Loucy (cell line): ENCODE measurements around the gene ZFPM1.

Experiments used
- H2AFZ ChIP-seq: fragments of 200-600 bp; sonication (generic); 2 replicates; pipeline ENCODE4 v1.6.0; 2016; ENCODE audit warnings: antibody characterized with exemption, mild to moderate bottlenecking, low read length, moderate library complexity
- H3F3A ChIP-seq: fragments of 200-600 bp; 2 replicates; pipeline ENCODE4 v1.6.0; 2016; ENCODE audit warnings: antibody characterized with exemption, low read depth, mild to moderate bottlenecking
- H3K27me3 ChIP-seq: fragments of 200-600 bp; sonication (generic); 2 replicates; pipeline ENCODE4 v1.6.1; 2014; ENCODE audit warnings: low read length, mild to moderate bottlenecking; ENCODE audit not compliant: insufficient read depth, poor library complexity, severe bottlenecking
- H3K36me3 ChIP-seq: fragments of 200-600 bp; sonication (generic); 2 replicates; pipeline ENCODE4 v1.6.1; 2016; ENCODE audit warnings: low read length; ENCODE audit not compliant: insufficient read depth
- H3K4me1 ChIP-seq: fragments of 200-600 bp; sonication (generic); 2 replicates; pipeline ENCODE4 v1.5.1; 2014; ENCODE audit warnings: low read length, mild to moderate bottlenecking; ENCODE audit not compliant: insufficient read depth, poor library complexity, severe bottlenecking
- H3K4me2 ChIP-seq: fragments of 200-600 bp; sonication (generic); 2 replicates; pipeline ENCODE4 v1.6.0; 2014; ENCODE audit warnings: antibody characterized with exemption, low read length, low read depth, mild to moderate bottlenecking; ENCODE audit not compliant: poor library complexity, severe bottlenecking
- H3K4me3 ChIP-seq: fragments of 200-600 bp; sonication (generic); 2 replicates; pipeline ENCODE4 v1.5.1; 2014; ENCODE audit warnings: low read length, mild to moderate bottlenecking, mixed read lengths; ENCODE audit not compliant: poor library complexity, severe bottlenecking
- H3K79me2 ChIP-seq: fragments of 200-600 bp; sonication (generic); 2 replicates; pipeline ENCODE4 v1.6.1; 2014; ENCODE audit warnings: low read length; ENCODE audit not compliant: insufficient read depth
- H3K9ac ChIP-seq: fragments of 200-600 bp; sonication (generic); 2 replicates; pipeline ENCODE4 v1.6.0; 2014; ENCODE audit warnings: mild to moderate bottlenecking, low read depth, low read length, moderate library complexity; ENCODE audit not compliant: poor library complexity, severe bottlenecking
- H3K9me2 ChIP-seq: fragments of 200-600 bp; sonication (generic); replicated peaks from 2 replicates; pipeline ENCODE4 v1.6.1; 2016; ENCODE audit warnings: low read depth, low read length, mixed read lengths
- H3K9me3 ChIP-seq: fragments of 200-600 bp; sonication (generic); 2 replicates; pipeline ENCODE4 v1.6.1; 2014; ENCODE audit warnings: mild to moderate bottlenecking, antibody characterized with exemption, low read length, low read depth; ENCODE audit not compliant: insufficient read depth
- H4K20me1 ChIP-seq: fragments of 200-600 bp; sonication (generic); 2 replicates; pipeline ENCODE4 v1.6.0; 2014; ENCODE audit warnings: antibody characterized with exemption, low read length, mild to moderate bottlenecking; ENCODE audit not compliant: insufficient read depth, poor library complexity, severe bottlenecking
- CTCF ChIP-seq: fragments of 200-600 bp; sonication (generic); conservative IDR thresholded peaks from 2 replicates; pipeline ENCODE4 v1.5.1; 2014; ENCODE audit warnings: mild to moderate bottlenecking, antibody characterized with exemption, low read length
- EZH2phosphoT487 ChIP-seq: fragments of 200-600 bp; IDR thresholded peaks from 2 replicates; pipeline ENCODE4 v1.6.1; 2018; ENCODE audit warnings: antibody characterized with exemption, mild to moderate bottlenecking, moderate library complexity, borderline replicate concordance

The ZFPM1 gene

GRCh38 chr16:88534638-88535190, 81.6 kb downstream of the ZFPM1 start:
- no peaks in the 10 kb centered on the region for H3K27me3 ChIP-seq
- H3K4me2 ChIP-seq: no peak overlapping the region
- H3F3A ChIP-seq: no peaks in the 10 kb centered on the region
- no peaks in the 10 kb centered on the region for H3K79me2 ChIP-seq
- H4K20me1 ChIP-seq: no peaks in the 10 kb centered on the region
- TF ChIP-seq EZH2phosphoT487 (no peak), CTCF (no peak)
- no peaks in the 10 kb centered on the region for H3K9me3 ChIP-seq
- no peak overlapping the region for H2AFZ ChIP-seq
- H3K4me1 ChIP-seq: no peaks in the 10 kb centered on the region
- H3K9me2 ChIP-seq: no peaks in the 10 kb centered on the region
- H3K36me3 ChIP-seq: no peaks in the 10 kb centered on the region; the same call in 1 of the 2 replicates
- no peak overlapping the region for H3K9ac ChIP-seq
- H3K4me3 ChIP-seq: no peak overlapping the region

- Histone ChIP-seq H3K9me3 (no peaks in the 10 kb centered on the region), H3K4me1 (no peaks in the 10 kb centered on the region), H2AFZ (no peak overlapping the region), H3K4me2 (no peak overlapping the region), H4K20me1 (no peaks in the 10 kb centered on the region), H3K9me2 (no peaks in the 10 kb centered on the region), H3K27me3 (no peaks in the 10 kb centered on the region), H3K9ac (no peak overlapping the region), H3K36me3 (no peaks in the 10 kb centered on the region; the same call in 1 of the 2 replicates), H3K4me3 (no peak overlapping the region), H3F3A (no peaks in the 10 kb centered on the region), H3K79me2 (no peaks in the 10 kb centered on the region)
- TF ChIP-seq CTCF (no peak), EZH2phosphoT487 (no peak)
These were observed 82.2 kb downstream of the ZFPM1 start for GRCh38 chr16:88535191-88535856.

DNA sequence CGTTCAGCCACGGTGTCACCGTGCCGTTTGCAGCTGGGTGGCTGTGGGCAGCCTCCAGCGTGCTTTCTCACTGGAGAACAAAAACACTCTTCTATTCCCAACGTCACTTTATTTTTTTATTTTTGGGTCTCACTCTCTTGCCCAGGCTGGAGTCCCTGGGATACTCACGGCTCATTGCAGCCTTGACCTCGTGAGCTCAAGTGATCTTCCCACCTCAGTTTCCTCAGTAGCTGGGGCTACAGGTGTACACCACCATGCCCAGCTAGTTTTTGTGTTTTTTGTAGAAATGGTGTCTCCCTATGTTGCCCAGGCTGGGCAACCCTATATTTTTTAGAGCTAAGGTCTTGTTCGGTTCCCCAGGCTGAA, 82.8 kb downstream of the ZFPM1 start:
- no peak overlapping the region for H3K9ac ChIP-seq
- TF ChIP-seq CTCF: no peak
- no peak for TF ChIP-seq EZH2phosphoT487
- H3K36me3 ChIP-seq: no peaks in the 10 kb centered on the region; the same call in 1 of the 2 replicates
- H3K9me3 ChIP-seq: no peaks in the 10 kb centered on the region
- H3K4me1 ChIP-seq: no peaks in the 10 kb centered on the region
- no peaks in the 10 kb centered on the region for H3K79me2 ChIP-seq
- H2AFZ ChIP-seq: no peak overlapping the region
- no peaks in the 10 kb centered on the region for H3K27me3 ChIP-seq
- no peak overlapping the region for H3K4me3 ChIP-seq
- H4K20me1 ChIP-seq: no peaks in the 10 kb centered on the region
- no peak overlapping the region for H3K4me2 ChIP-seq
- H3F3A ChIP-seq: no peaks in the 10 kb centered on the region
- H3K9me2 ChIP-seq: no peaks in the 10 kb centered on the region
